K562 (cell line): Measurements from ENCODE around the gene DAZAP1. TPM values are rescaled to one million over a fixed set of nuclear protein-coding genes. Genes with fewer than 3 reads are reported as not detected.
A peak's percentile ranks its signal among the peaks of the same experiment; 100 is the strongest.

ENCODE experiments used
- BCL6 ChIP-seq: fragments of 250-450 bp; sonication (Bioruptor Pico); IDR thresholded peaks from 2 replicates; pipeline ENCODE4 v1.4.0; 2020
- C11orf30 ChIP-seq: fragments of 450-650 bp; IDR thresholded peaks from 2 replicates; pipeline ENCODE4 v1.6.1; 2016; ENCODE audit warnings: low read depth, mild to moderate bottlenecking
- CHD4 ChIP-seq: fragments of 200-600 bp; sonication (generic); IDR thresholded peaks from 3 replicates; pipeline ENCODE4 v1.6.1; 2012; ENCODE audit warnings: low read depth, mild to moderate bottlenecking, mixed read lengths, low read length, inconsistent platforms; ENCODE audit not compliant: insufficient read depth, insufficient replicate concordance, poor library complexity, severe bottlenecking
- ETV6 ChIP-seq, 3 experiments: fragments of 150-350 bp in 1 of 3; sonication (generic) in 1 of 3; formaldehyde crosslinking in 1 of 3; IDR thresholded peaks; 2 replicates each; pipeline versions ENCODE4 v1.6.1 to v1.8.0; 2014 to 2022; ENCODE audit warnings: borderline replicate concordance in 2 of 3, low read depth in 2 of 3, antibody characterized with exemption in 1 of 3, low read length in 1 of 3, mild to moderate bottlenecking in 1 of 3, missing genetic modification reagents in 1 of 3
- FOXA3 ChIP-seq, 2 experiments: fragments of 450-650 bp in 1 of 2; sonication (generic) in 1 of 2; formaldehyde crosslinking; IDR thresholded peaks in 1 of 2; conservative IDR thresholded peaks in 1 of 2; 2 replicates each; pipeline versions ENCODE4 v1.4.0 to v1.8.0; 2020 to 2022; ENCODE audit warnings: mild to moderate bottlenecking in 2 of 2, missing genetic modification reagents in 1 of 2
- GATA2 ChIP-seq: sonication (generic); formaldehyde crosslinking; IDR thresholded peaks from 2 replicates; pipeline ENCODE4 v1.4.0; 2020; ENCODE audit warnings: mild to moderate bottlenecking, missing genetic modification reagents
- HMGN3 ChIP-seq: IDR thresholded peaks from 2 replicates; pipeline ENCODE4 v1.6.1; 2011; ENCODE audit warnings: borderline replicate concordance, low read depth, mild to moderate bottlenecking, mixed read lengths, low read length; ENCODE audit not compliant: insufficient read length; ENCODE audit errors: extremely low read depth
- IFI16 ChIP-seq: fragments of 250-450 bp; sonication (Bioruptor Pico); IDR thresholded peaks from 2 replicates; pipeline ENCODE4 v2.1.2; 2022; ENCODE audit warnings: mild to moderate bottlenecking, inconsistent platforms
- ILK ChIP-seq: fragments of 450-650 bp; IDR thresholded peaks from 2 replicates; pipeline ENCODE4 v1.6.1; 2016; ENCODE audit warnings: missing genetic modification characterization, low read depth, mild to moderate bottlenecking, missing compliant biosample characterization, moderate library complexity, borderline replicate concordance
- NEUROD1 ChIP-seq: fragments of 150-350 bp; IDR thresholded peaks from 2 replicates; pipeline ENCODE4 v1.6.1; 2014; ENCODE audit warnings: borderline replicate concordance, low read length, low read depth; ENCODE audit not compliant: partially characterized antibody
- PHF20 ChIP-seq: fragments of 450-650 bp; IDR thresholded peaks from 2 replicates; pipeline ENCODE4 v1.6.1; 2018; ENCODE audit not compliant: partially characterized antibody
- PRPF4 ChIP-seq: fragments of 200-400 bp; formaldehyde crosslinking; IDR thresholded peaks from one replicate; pipeline ENCODE4 v1.6.1; 2017; ENCODE audit warnings: low read length, low read depth, mild to moderate bottlenecking; ENCODE audit not compliant: insufficient read depth, poor library complexity, severe bottlenecking
- RAD51 ChIP-seq: fragments of 450-650 bp; IDR thresholded peaks from 2 replicates; pipeline ENCODE4 v1.7.1; 2016; ENCODE audit warnings: low read depth, mild to moderate bottlenecking, borderline replicate concordance
- RBM14 ChIP-seq: fragments of 200-400 bp; formaldehyde crosslinking; IDR thresholded peaks from 2 replicates; pipeline ENCODE4 v1.6.1; 2018; ENCODE audit warnings: low read depth, mild to moderate bottlenecking, low read length, moderate library complexity, borderline replicate concordance; ENCODE audit not compliant: insufficient read depth
- TAF1 ChIP-seq: IDR thresholded peaks from 2 replicates; pipeline ENCODE4 v1.6.1; 2011; ENCODE audit warnings: mild to moderate bottlenecking, low read length, moderate library complexity; ENCODE audit not compliant: insufficient read depth, control insufficient read depth, severe bottlenecking; ENCODE audit errors: extremely low read depth
- TAF15 ChIP-seq: fragments of 200-400 bp; formaldehyde crosslinking; IDR thresholded peaks from 2 replicates; pipeline ENCODE4 v1.6.1; 2017; ENCODE audit warnings: mild to moderate bottlenecking, low read depth, low read length, moderate library complexity
- ZBTB17 ChIP-seq: fragments of 450-650 bp; formaldehyde crosslinking; IDR thresholded peaks from 2 replicates; pipeline ENCODE4 v1.4.0; 2020; ENCODE audit warnings: mild to moderate bottlenecking
- ZNF174 ChIP-seq: fragments of 250-450 bp; sonication (Bioruptor Pico); IDR thresholded peaks from 2 replicates; pipeline ENCODE4 v1.4.0; 2020; ENCODE audit warnings: mild to moderate bottlenecking
- polyA plus RNA-seq, 8 experiments: library from polyadenylated mRNA; depleted of rRNA in 4 of 8; stranded (reverse) in 5 of 8; unstranded in 3 of 8; fragments of >200 nt; fragmentation: Nextera tagmentation in 2 of 8; fragmentation: Illumina TruSeq in 1 of 8; extraction: Ambion mirVana in 2 of 8; extraction: Trizol in 1 of 8; gene quantifications; 2 replicates each; pipeline versions ENCODE4 v1.2.1 to v1.2.3, GENCODE V29; 2011 to 2014; ENCODE audit warnings: inconsistent platforms in 1 of 8, missing spikeins in 1 of 8
- total RNA-seq, 7 experiments: library from RNA; depleted of rRNA in 6 of 7; stranded (reverse); fragments of >200 nt in 6 of 7; fragmentation: Illumina TruSeq in 2 of 7; extraction: Trizol in 2 of 7; gene quantifications; 2 replicates each; pipeline versions ENCODE4 v1.2.1 to v1.2.3, GENCODE V29; 2011 to 2021; ENCODE audit warnings: low replicate concordance in 1 of 7
- TF ChIP-seq, protein P1 (sequence below): fragments of 450-650 bp; formaldehyde crosslinking; IDR thresholded peaks from 2 replicates; pipeline ENCODE4 v1.4.0; 2020; ENCODE audit warnings: mild to moderate bottlenecking, mixed read lengths
- TF ChIP-seq, protein P2 (sequence below): sonication (generic); formaldehyde crosslinking; IDR thresholded peaks from 2 replicates; pipeline ENCODE4 v1.8.0; 2022; ENCODE audit warnings: missing genetic modification reagents, mild to moderate bottlenecking, borderline replicate concordance
- TF ChIP-seq, protein P3 (sequence below): sonication (generic); formaldehyde crosslinking; IDR thresholded peaks from 2 replicates; pipeline ENCODE4 v1.5.0; 2020; ENCODE audit warnings: missing genetic modification reagents

Gene DAZAP1
- total and polyA plus RNA-seq, 9 of the 15 experiments (the other 6 are each of a cell fraction or from before 2014, with no cell fraction given), result 10.8 to 289 (median 142) TPM

DNA sequence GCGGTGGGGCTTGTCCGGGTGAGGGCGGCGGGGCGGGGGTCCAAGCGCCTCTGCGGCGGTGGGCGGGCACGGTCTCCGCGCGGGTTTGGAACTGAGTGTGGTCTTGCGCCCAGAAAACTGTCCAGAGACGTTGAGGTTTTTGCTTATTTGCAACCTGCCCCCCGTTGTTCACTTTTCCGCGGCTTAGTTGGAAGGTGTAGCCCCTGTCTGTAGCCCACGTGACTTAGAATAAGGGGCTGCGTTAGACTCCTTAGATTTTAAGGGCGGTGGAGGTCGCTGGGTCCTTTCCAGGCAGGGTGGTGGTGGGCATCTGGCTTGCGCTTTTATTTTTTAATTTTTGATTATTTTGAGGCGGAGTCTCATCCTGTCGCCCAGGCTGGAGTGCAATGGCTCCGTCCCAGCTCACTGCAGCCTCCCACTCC, 31.6 kb downstream of the DAZAP1 start (continued):
- TF ChIP-seq, protein P1, sequence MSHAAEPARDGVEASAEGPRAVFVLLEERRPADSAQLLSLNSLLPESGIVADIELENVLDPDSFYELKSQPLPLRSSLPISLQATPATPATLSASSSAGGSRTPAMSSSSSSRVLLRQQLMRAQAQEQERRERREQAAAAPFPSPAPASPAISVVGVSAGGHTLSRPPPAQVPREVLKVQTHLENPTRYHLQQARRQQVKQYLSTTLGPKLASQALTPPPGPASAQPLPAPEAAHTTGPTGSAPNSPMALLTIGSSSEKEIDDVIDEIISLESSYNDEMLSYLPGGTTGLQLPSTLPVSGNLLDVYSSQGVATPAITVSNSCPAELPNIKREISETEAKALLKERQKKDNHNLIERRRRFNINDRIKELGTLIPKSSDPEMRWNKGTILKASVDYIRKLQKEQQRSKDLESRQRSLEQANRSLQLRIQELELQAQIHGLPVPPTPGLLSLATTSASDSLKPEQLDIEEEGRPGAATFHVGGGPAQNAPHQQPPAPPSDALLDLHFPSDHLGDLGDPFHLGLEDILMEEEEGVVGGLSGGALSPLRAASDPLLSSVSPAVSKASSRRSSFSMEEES (CRISPR knock-in tag), result peak; percentile 67
- no peak for TF ChIP-seq ZNF174 (CRISPR knock-in tag)
- peak; percentile 8 for TF ChIP-seq TAF1
- TF ChIP-seq RBM14, result no peak
- no peak for TF ChIP-seq ETV6 (IDR thresholded peaks at IDR 0.05; ENCODE audit: borderline replicate concordance in 1 of 2, low read depth in 2 of 2, low read length in 1 of 2)
- no peak for TF ChIP-seq ETV6 (CRISPR knock-in tag; IDR thresholded peaks at IDR 0.05; ENCODE audit: borderline replicate concordance)
- TF ChIP-seq NEUROD1, result no peak
- peak; percentile 67 for TF ChIP-seq RAD51
- TF ChIP-seq C11orf30, result no peak
- TF ChIP-seq HMGN3, result no peak
- no peak for TF ChIP-seq CHD4
- TF ChIP-seq FOXA3 (CRISPR knock-in tag; conservative IDR thresholded peaks at IDR 0.05 in 1 of 2, IDR thresholded peaks at IDR 0.05 in 1 of 2), result no peak
- TF ChIP-seq, protein P2, sequence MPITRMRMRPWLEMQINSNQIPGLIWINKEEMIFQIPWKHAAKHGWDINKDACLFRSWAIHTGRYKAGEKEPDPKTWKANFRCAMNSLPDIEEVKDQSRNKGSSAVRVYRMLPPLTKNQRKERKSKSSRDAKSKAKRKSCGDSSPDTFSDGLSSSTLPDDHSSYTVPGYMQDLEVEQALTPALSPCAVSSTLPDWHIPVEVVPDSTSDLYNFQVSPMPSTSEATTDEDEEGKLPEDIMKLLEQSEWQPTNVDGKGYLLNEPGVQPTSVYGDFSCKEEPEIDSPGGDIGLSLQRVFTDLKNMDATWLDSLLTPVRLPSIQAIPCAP, result 0 out of 2 replicates have a peak, but pooled peaks have one; percentile 7
- no peak for TF ChIP-seq ZBTB17 (CRISPR knock-in tag)
- no peak for TF ChIP-seq PRPF4
- TF ChIP-seq IFI16 (CRISPR knock-in tag), result no peak
- no peak for TF ChIP-seq BCL6 (CRISPR knock-in tag)
- TF ChIP-seq, protein P3, sequence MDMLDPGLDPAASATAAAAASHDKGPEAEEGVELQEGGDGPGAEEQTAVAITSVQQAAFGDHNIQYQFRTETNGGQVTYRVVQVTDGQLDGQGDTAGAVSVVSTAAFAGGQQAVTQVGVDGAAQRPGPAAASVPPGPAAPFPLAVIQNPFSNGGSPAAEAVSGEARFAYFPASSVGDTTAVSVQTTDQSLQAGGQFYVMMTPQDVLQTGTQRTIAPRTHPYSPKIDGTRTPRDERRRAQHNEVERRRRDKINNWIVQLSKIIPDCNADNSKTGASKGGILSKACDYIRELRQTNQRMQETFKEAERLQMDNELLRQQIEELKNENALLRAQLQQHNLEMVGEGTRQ (CRISPR knock-in tag), result peak; percentile 68
- TF ChIP-seq PHF20, result no peak
- TF ChIP-seq ILK (tag), result no peak
- no peak for TF ChIP-seq TAF15
- TF ChIP-seq GATA2 (CRISPR knock-in tag), result no peak
